Measurements from ENCODE around the gene DUSP16. TPM values are rescaled to one million over a fixed set of nuclear protein-coding genes. Genes with fewer than 3 reads are reported as not detected.
"Not testable (repeated sequence)": the region's sequence is repeated elsewhere in the genome, so short reads cannot be mapped to it uniquely, and the experiment has no call there.

The DUSP16 gene
- total RNA-seq, 2 donors from 2014 or later = 9.6 to 18.7 TPM

GRCh38 chr12:12527820-12528296 is 34.8 kb downstream of the DUSP16 start:
- Histone ChIP-seq H3K9me3 (no peaks in the 10 kb centered on the region), H3K4me3 (no peak overlapping the region), H3K27me3 (no peaks in the 10 kb centered on the region), H3K36me3 (no peaks in the 10 kb centered on the region), H3K27ac (no peak overlapping the region), H3K4me1 (peaks cover 0 to 22% of the 10 kb centered on the region in 2 donors)
- DNase-seq (ENCODE audit: low spot score) = no peak
- no peak for TF ChIP-seq CTCF (IDR thresholded peaks at IDR 0.05)

- DNase-seq (ENCODE audit: low spot score) = no peak
- no peak for TF ChIP-seq CTCF (IDR thresholded peaks at IDR 0.05)
- no peak overlapping the region for H3K4me3 ChIP-seq
- no peak overlapping the region for H3K27ac ChIP-seq
- no peaks in the 10 kb centered on the region for H3K27me3 ChIP-seq
- no peaks in the 10 kb centered on the region for H3K36me3 ChIP-seq
- no peaks in the 10 kb centered on the region for H3K9me3 ChIP-seq
- peaks cover 0 to 12% of the 10 kb centered on the region in 2 donors for H3K4me1 ChIP-seq
Measured at GRCh38 chr12:12524128-12524527, 38.5 kb downstream of the DUSP16 start.

- DNase-seq (ENCODE audit: low spot score) = no peak
- H3K27me3 ChIP-seq = no peaks in the 10 kb centered on the region
- H3K27ac ChIP-seq = no peak overlapping the region
- TF ChIP-seq CTCF (IDR thresholded peaks at IDR 0.05) = no peak
- H3K4me3 ChIP-seq = no peak overlapping the region
- peaks cover 2% of the 10 kb centered on the region for H3K36me3 ChIP-seq
- peaks cover 0 to 5% of the 10 kb centered on the region in 2 donors for H3K4me1 ChIP-seq
- no peaks in the 10 kb centered on the region for H3K9me3 ChIP-seq
Measured at GRCh38 chr12:12523229-12523628, 39.4 kb downstream of the DUSP16 start.

- not testable (repeated sequence) for H3K27me3 ChIP-seq; H3K9me3 ChIP-seq; H3K27ac ChIP-seq; H3K4me3 ChIP-seq; H3K4me1 ChIP-seq; DNase-seq (ENCODE audit: low spot score); H3K36me3 ChIP-seq
Measured at GRCh38 chr12:12522657-12523056, 40.0 kb downstream of the DUSP16 start.

- Histone ChIP-seq H3K4me1 (no peaks in the 10 kb centered on the region), H3K9me3 (no peaks in the 10 kb centered on the region), H3K27me3 (no peaks in the 10 kb centered on the region), H3K36me3 (peaks cover 11% of the 10 kb centered on the region), H3K4me3 (no peak overlapping the region), H3K27ac (no peak overlapping the region)
- no peak for TF ChIP-seq CTCF (IDR thresholded peaks at IDR 0.05)
- no peak for DNase-seq (ENCODE audit: low spot score)
Measured at GRCh38 chr12:12521888-12522287, 40.8 kb downstream of the DUSP16 start.

- Histone ChIP-seq H3K27ac (no peak overlapping the region), H3K9me3 (no peaks in the 10 kb centered on the region), H3K27me3 (no peaks in the 10 kb centered on the region), H3K36me3 (peaks cover 11% of the 10 kb centered on the region), H3K4me1 (no peaks in the 10 kb centered on the region), H3K4me3 (no peak overlapping the region)
- no peak for DNase-seq (ENCODE audit: low spot score)
- TF ChIP-seq CTCF (IDR thresholded peaks at IDR 0.05) = no peak
Measured at GRCh38 chr12:12521044-12521485, 41.6 kb downstream of the DUSP16 start.

Measured in right atrium auricular region (tissue), 2 donors.